Fibroblast of the aortic adventitia (primary cell): Measurements from ENCODE around the gene COPS3. TPM values are rescaled to one million over a fixed set of nuclear protein-coding genes. Genes with fewer than 3 reads are reported as not detected.
"Not testable (repeated sequence)": the region's sequence is repeated elsewhere in the genome, so short reads cannot be mapped to it uniquely, and the experiment has no call there.

Experiments
- DNase-seq: peaks from one replicate; pipeline ENCODE4 v3.0.0-alpha.2; 2010; ENCODE audit warnings: low read depth
- H3K4me3 ChIP-seq: 2 replicates; pipeline ENCODE4 v1.5.1; 2011; ENCODE audit warnings: low read depth, mild to moderate bottlenecking, control low read depth, low read length, moderate library complexity
- total RNA-seq: library from RNA; depleted of rRNA; stranded (reverse); fragments of >200 nt; gene quantifications from 2 replicates; pipeline ENCODE4 v1.2.3, GENCODE V29; 2012; ENCODE audit warnings: low replicate concordance
- TF ChIP-seq, protein P1 (sequence below): IDR thresholded peaks from 2 replicates; pipeline ENCODE4 v1.5.1; 2011; ENCODE audit warnings: mild to moderate bottlenecking, low read length, control low read depth, inconsistent platforms; ENCODE audit not compliant: insufficient read depth

COPS3 gene
- total RNA-seq, 1 donor = 124 TPM

DNA sequence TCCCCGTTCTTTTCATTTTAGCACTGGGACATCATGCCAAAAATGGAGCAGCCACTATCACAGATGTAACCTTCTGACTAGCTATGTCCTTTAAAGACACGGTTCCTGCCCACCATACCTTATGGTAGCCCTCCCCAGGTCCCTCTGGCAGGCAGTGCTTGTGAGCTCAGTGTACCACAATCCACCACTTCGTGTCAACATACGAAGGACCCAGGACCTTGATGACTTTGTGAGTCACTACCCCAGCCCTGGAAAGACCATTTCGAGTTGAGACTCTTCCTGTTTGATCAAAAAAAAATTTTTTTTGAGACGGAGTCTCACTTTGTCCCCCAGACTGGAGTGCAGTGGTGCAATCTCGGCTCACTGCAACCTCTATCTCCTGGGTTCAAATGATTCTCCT lies 23.0 kb downstream of the COPS3 start:
- H3K4me3 ChIP-seq = no peak overlapping the region
- TF ChIP-seq, protein P1, sequence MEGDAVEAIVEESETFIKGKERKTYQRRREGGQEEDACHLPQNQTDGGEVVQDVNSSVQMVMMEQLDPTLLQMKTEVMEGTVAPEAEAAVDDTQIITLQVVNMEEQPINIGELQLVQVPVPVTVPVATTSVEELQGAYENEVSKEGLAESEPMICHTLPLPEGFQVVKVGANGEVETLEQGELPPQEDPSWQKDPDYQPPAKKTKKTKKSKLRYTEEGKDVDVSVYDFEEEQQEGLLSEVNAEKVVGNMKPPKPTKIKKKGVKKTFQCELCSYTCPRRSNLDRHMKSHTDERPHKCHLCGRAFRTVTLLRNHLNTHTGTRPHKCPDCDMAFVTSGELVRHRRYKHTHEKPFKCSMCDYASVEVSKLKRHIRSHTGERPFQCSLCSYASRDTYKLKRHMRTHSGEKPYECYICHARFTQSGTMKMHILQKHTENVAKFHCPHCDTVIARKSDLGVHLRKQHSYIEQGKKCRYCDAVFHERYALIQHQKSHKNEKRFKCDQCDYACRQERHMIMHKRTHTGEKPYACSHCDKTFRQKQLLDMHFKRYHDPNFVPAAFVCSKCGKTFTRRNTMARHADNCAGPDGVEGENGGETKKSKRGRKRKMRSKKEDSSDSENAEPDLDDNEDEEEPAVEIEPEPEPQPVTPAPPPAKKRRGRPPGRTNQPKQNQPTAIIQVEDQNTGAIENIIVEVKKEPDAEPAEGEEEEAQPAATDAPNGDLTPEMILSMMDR = no peak
- no peak for DNase-seq

DNA sequence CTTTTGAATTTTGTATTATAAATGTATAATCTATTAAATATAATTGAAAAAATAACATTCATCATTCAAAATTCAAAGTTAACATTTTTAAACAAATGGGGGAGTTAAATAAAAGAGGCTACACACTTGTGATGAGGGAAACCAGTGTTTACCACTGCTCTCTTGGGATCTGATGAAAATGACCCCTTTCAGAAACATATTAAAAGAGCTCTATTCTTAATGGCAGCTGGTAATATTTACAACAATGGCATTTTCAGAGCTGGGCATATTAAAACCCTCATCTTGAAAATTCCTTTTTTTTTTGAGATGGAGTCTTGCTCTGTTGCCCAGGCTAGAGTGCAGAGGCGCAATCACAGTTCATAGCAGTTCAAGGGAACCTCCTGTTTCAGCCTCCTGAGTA lies 24.7 kb downstream of the COPS3 start:
- no peak overlapping the region for H3K4me3 ChIP-seq
- DNase-seq = no peak
- TF ChIP-seq, protein P1 = no peak

DNA sequence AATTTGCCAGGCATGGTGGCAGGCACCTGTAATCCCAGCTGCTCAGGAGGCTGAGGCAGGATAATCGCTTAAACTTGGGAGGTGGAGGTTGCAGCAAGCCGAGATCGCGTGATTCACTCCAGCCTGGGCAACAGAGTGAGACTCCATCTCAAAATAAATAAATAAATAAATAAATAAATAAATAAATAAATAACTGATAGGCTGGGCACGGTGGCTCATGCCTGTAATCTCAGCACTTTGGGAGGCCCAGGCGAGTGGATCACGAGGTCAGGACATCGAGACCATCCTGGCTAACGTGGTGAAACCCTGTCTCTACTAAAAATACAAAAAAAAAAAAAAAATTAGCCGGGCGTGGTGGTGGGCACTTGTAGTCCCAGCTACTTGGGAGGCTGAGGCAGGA lies 25.4 kb downstream of the COPS3 start:
- DNase-seq = not testable (repeated sequence)

DNA sequence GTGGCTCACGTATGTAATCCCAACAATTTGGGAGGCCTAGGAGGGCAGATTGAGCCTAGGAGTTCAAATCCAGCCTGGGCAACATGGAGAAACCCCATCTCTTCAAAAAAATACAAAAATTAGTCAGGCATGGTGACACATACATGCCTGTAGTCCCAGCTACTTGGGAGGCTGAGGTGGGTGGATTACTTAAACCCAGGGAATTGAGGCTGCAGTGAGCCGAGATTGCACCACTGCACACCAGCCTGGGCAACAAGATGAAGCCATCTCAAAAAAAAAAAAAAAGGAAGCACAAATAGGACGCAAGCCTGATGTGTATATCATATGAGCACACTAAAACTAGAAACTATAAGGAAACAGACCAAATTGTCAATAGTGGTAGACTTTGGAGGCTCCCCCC lies 27.0 kb downstream of the COPS3 start:
- TF ChIP-seq, protein P1 = no peak
- no peak for DNase-seq
- H3K4me3 ChIP-seq = no peak overlapping the region

More for the DNA sequence above, 25.4 kb downstream of the COPS3 start:
- not testable (repeated sequence) for H3K4me3 ChIP-seq

DNA sequence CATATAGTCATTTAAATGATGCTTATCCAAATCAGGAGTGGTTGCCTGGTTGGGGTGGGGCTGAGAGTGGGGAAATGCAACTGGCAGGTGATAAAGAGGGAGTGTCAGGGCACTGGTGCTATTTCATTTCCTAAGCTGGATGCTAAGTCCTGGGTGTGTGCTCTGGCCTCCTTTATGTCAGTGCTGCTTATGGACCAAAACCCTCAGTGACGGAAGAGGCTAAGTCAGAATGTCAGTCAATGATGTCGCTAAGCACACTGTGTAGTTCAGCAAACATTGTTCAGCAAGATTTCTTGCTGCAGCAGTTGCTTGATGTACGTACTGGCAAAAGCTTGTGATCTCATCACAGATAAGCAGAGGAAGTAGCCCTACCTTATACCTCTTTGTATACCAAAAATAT lies 27.6 kb downstream of the COPS3 start:
- no peak for DNase-seq
- H3K4me3 ChIP-seq = no peak overlapping the region
- TF ChIP-seq, protein P1 = no peak

DNA sequence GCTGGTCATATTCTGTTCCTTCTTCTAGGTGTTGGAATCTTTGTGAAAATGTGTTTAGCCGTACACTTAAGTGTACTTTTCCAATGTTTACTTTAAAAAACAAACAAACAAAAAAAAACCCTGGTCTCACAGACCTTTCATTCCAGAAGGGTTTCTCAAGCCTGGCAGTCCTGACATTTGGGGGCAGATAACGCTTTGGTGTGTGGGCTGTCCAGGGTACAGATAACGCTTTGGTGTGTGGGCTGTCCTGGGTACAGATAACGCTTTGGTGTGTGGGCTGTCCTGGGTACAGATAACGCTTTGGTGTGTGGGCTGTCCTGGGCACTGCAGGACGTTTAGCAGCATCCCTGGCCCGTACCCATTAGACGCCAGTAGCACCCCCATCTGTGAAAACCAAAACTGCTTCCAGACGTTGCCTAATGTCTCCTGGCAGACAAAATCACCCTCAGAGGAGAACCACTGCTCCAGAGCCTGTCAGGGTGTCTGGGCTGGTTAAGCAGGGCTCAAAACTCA lies 28.8 kb downstream of the COPS3 start:
- no peak overlapping the region for H3K4me3 ChIP-seq
- TF ChIP-seq, protein P1 = no peak

DNA sequence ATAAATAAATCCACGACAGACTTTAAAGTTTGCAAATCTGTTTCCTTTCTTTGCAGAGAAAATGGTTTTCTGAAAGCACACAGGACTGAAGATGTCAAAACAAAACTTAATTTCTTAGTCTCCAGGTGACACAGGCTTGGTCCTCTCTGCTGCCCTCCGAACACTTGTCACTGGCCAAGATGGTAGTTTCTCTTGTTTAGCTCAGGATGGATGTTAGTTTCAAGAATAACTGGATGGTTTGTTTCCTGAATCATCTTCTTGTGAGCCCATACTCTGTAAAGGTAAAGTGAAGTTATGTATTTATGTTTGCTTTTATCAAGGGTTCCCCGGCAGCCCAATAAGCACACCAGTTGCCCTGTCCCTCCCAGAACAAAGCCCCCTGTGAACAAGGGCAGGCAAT lies 34.2 kb downstream of the COPS3 start:
- no peak for DNase-seq
- TF ChIP-seq, protein P1 = no peak
- no peak overlapping the region for H3K4me3 ChIP-seq

More for the DNA sequence above, 28.8 kb downstream of the COPS3 start:
- DNase-seq = no peak
